ENCODE measurements around the gene NADSYN1. TPM values are rescaled to one million over a fixed set of nuclear protein-coding genes. Genes with fewer than 3 reads are reported as not detected.
A peak's percentile ranks its signal among the peaks of the same experiment; 100 is the strongest.

NADSYN1 gene
- total RNA-seq, 1 donor from 2014 or later, result 71.0 TPM

DNA sequence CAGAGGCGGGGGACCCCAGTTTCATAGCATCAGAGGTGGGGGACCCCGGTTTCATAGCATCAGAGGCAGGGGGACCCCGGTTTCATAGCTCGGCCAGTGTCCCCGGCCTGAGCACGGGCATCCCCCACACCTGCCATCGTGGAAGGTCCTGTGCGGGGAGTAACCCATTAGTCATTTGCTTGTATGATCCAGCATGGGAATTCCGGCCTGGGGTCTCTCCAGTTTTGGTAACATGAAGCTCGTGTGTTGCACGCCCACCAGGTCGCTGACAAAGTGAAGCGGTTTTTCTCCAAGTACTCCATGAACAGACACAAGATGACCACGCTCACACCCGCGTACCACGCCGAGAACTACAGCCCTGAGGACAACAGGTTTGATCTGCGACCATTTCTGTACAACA, 45.1 kb downstream of the NADSYN1 start:
- Mint-ChIP-seq H3K9me3 (no peaks in the 10 kb centered on the region), H3K27ac (no peak overlapping the region), H3K4me1 (no peaks in the 10 kb centered on the region), H3K36me3 (peaks cover 30% of the 10 kb centered on the region), H3K4me3 (no peak overlapping the region), H3K27me3 (ENCODE audit: low read depth) (no peaks in the 10 kb centered on the region)
- peak in 1 of 2 experiments; percentile 25 for DNase-seq (ENCODE audit: low spot score in 2 of 2, unreplicated experiment in 2 of 2)
- TF ChIP-seq, protein P1, sequence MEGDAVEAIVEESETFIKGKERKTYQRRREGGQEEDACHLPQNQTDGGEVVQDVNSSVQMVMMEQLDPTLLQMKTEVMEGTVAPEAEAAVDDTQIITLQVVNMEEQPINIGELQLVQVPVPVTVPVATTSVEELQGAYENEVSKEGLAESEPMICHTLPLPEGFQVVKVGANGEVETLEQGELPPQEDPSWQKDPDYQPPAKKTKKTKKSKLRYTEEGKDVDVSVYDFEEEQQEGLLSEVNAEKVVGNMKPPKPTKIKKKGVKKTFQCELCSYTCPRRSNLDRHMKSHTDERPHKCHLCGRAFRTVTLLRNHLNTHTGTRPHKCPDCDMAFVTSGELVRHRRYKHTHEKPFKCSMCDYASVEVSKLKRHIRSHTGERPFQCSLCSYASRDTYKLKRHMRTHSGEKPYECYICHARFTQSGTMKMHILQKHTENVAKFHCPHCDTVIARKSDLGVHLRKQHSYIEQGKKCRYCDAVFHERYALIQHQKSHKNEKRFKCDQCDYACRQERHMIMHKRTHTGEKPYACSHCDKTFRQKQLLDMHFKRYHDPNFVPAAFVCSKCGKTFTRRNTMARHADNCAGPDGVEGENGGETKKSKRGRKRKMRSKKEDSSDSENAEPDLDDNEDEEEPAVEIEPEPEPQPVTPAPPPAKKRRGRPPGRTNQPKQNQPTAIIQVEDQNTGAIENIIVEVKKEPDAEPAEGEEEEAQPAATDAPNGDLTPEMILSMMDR (IDR thresholded peaks at IDR 0.05; ENCODE audit: unreplicated experiment), result no peak

DNA sequence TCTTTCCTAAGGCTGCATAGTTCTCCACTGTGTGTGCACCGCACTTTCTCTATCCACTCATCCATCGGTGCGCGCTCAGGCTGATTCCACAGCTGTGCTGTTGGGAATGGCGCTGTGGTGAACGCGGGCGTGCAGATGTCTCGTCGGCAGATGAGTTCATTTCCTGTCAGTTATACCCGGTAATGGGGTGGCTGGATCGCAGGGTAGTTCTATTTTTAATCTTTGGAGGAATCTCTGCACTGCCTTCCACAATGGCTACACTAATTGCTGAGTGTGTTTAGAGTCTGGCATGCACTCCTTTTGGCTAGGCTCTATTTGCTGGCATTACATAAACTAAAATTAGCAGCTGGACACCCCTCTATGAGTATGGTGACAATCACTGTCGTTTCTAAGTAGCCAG, 46.1 kb downstream of the NADSYN1 start:
- H3K27me3 Mint-ChIP-seq (ENCODE audit: low read depth), result no peaks in the 10 kb centered on the region
- peak in 1 of 2 experiments; percentile 26 for DNase-seq (ENCODE audit: low spot score in 2 of 2, unreplicated experiment in 2 of 2)
- TF ChIP-seq, protein P1 (IDR thresholded peaks at IDR 0.05; ENCODE audit: unreplicated experiment), result no peak
- no peaks in the 10 kb centered on the region for H3K4me1 Mint-ChIP-seq
- H3K36me3 Mint-ChIP-seq, result peaks cover 30% of the 10 kb centered on the region
- no peaks in the 10 kb centered on the region for H3K9me3 Mint-ChIP-seq
- no peak overlapping the region for H3K27ac Mint-ChIP-seq
- no peak overlapping the region for H3K4me3 Mint-ChIP-seq

DNA sequence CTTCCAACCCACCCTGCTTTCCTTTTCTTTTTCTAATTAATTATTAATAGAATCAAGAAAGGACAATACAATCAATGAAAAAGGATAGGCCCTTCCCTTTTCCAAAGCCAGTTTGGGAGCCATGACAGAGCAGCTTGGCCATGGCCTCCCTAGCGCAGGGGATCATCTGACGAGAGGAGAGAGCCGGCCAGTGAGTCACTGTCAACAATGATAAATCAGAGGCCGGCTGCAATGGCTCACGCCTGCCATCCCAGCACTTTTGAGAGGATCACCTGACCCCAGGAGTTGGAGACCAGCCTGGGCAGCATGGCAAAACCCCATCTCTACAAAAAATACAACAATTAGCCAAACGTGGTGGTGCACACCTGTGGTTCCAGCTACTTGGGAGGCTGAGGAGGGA, 46.5 kb downstream of the NADSYN1 start:
- Mint-ChIP-seq H3K9me3 (no peaks in the 10 kb centered on the region), H3K27me3 (ENCODE audit: low read depth) (no peaks in the 10 kb centered on the region), H3K4me3 (no peak overlapping the region), H3K27ac (no peak overlapping the region), H3K4me1 (peaks cover 2% of the 10 kb centered on the region), H3K36me3 (peaks cover 30% of the 10 kb centered on the region)
- peak in 1 of 2 experiments; percentile 22 for DNase-seq (ENCODE audit: low spot score in 2 of 2, unreplicated experiment in 2 of 2)
- TF ChIP-seq, protein P1 (IDR thresholded peaks at IDR 0.05; ENCODE audit: unreplicated experiment), result no peak

DNA sequence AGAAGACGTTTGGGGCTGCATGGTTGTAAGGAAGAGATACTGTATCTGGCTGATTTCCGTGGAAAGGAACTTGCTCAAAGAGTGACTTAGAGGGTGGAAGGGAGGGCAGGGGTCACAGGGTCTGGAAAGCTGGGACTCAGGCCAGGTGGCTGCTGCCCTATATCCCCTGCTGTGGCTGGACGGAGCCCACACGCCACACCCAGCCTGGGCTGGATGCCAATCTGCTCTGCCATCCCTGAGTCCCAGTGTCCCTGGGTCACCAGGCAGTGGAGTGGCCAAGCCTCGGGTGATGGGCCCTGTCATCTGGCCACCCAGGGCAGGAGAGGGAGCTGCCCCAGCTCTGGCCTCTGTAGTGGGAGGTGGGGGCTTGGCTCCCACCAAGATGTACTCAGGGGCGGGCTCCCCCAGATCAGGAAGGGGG, 47.6 kb downstream of the NADSYN1 start:
- Mint-ChIP-seq H3K27me3 (ENCODE audit: low read depth) (no peaks in the 10 kb centered on the region), H3K9me3 (no peaks in the 10 kb centered on the region), H3K4me3 (no peak overlapping the region), H3K36me3 (peaks cover 23% of the 10 kb centered on the region), H3K4me1 (peaks cover 7% of the 10 kb centered on the region), H3K27ac (no peak overlapping the region)
- peak in 1 of 2 experiments; percentile 16 for DNase-seq (ENCODE audit: low spot score in 2 of 2, unreplicated experiment in 2 of 2)
- TF ChIP-seq, protein P1 (IDR thresholded peaks at IDR 0.05; ENCODE audit: unreplicated experiment), result no peak

DNA sequence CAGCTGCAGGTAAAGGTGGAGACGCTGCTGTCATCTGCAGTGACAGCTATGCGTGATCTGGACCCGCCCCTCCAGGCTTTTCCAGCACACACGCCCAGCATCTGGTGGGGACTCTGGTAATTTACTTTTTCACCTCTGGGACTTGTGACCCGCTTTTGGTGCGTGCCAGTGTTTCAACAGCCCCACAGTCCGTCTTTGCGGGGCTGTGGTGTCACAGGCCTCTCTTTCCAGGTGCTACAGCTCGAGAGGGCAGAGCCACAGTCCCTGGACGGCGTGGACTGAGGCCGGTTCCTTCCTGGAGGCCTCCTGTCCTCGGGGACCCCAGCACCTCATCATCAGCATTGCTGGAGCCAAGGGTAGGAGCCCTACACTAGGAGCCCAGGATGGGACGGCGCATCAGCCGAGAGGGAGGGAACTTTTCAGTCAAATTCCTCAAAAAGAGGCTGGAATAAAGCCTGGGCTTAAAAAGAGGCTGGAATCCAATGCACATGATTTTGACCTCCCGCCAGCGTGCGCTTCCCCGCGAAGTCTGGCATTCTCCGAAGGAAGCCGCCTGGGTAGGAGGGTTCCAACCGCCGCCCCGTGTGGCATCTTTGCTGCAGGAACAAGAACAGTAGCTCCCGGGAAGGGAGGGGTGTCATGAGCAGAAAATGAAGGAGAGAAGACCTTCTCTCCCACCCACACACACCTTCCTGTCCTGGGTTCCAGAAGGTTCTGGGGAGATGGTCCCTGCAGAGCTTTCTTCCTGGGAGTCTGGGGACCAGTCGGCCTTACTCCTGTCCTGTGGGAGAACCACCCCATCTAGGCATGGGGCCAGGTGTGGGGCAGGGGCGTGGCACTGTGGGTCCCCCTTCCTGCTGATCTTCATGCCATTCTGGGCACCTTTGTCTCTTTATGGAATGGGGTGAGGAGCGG, 48.3 kb downstream of the NADSYN1 start:
- Mint-ChIP-seq H3K36me3 (peaks cover 28% of the 10 kb centered on the region), H3K4me3 (no peak overlapping the region), H3K4me1 (peaks cover 7% of the 10 kb centered on the region), H3K9me3 (no peaks in the 10 kb centered on the region), H3K27me3 (ENCODE audit: low read depth) (no peaks in the 10 kb centered on the region), H3K27ac (no peak overlapping the region)
- TF ChIP-seq, protein P1 (IDR thresholded peaks at IDR 0.05; ENCODE audit: unreplicated experiment), result no peak
- DNase-seq (ENCODE audit: low spot score in 2 of 2, unreplicated experiment in 2 of 2), result peak in 1 of 2 experiments; percentile 28
